KOPT-K1 (cell line): Measurements from ENCODE around the gene BARHL1.

Experiments used
- H3K27ac ChIP-seq: fragments of 200-600 bp; sonication (generic); 2 replicates; pipeline ENCODE4 v1.5.1; 2016; ENCODE audit warnings: antibody characterized with exemption, mild to moderate bottlenecking, low read depth, low read length; ENCODE audit not compliant: poor library complexity, severe bottlenecking
- H3K36me3 ChIP-seq: fragments of 200-600 bp; sonication (generic); 2 replicates; pipeline ENCODE4 v1.5.1; 2017; ENCODE audit warnings: antibody characterized with exemption, mild to moderate bottlenecking, low read length, moderate library complexity; ENCODE audit not compliant: insufficient read depth
- H3K9me3 ChIP-seq: fragments of 200-600 bp; sonication (generic); 2 replicates; pipeline ENCODE4 v1.5.1; 2017; ENCODE audit warnings: antibody characterized with exemption, low read length, mild to moderate bottlenecking; ENCODE audit not compliant: insufficient read depth, poor library complexity, severe bottlenecking

Gene BARHL1

GRCh38 chr9:132572921-132573320 is 9.5 kb upstream of the BARHL1 start:
- Histone ChIP-seq H3K9me3 (no peaks in the 10 kb centered on the region), H3K27ac (no peak overlapping the region), H3K36me3 (no peaks in the 10 kb centered on the region)

DNA sequence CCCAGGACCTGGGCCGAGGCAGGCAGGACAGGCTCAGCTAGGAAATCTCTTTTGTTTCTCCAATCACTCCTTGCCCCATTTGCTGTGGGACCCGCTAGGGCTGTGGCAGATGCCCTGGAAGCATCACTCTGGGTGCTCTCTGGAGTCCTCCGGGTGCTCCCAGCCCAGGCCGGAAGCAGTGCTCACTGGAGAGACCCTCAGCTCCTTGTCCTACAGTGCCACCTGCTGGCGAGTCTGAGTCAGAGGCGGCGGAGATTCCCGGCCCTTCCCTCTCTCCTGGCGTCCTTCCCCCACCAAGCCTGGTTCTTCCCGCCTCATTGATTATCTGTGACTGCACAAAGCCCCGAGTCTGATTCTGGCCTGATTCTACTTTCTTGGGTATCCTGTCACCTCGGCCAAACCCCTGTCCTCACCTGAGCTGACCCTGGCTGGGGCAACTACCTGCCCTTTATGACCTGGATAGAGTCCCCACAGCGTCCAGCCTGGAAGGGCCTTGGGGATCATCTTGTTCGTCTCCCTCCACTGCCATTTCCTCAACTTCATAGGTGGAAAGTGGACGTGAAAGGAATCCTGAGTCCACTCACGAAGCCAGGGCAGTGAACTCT is 7.3 kb upstream of the BARHL1 start:
- Histone ChIP-seq H3K27ac (no peak overlapping the region), H3K36me3 (no peaks in the 10 kb centered on the region), H3K9me3 (no peaks in the 10 kb centered on the region)

- H3K9me3 ChIP-seq, result no peaks in the 10 kb centered on the region
- H3K36me3 ChIP-seq, result no peaks in the 10 kb centered on the region
- no peak overlapping the region for H3K27ac ChIP-seq
Observed at GRCh38 chr9:132575811-132576210, 6.6 kb upstream of the BARHL1 start.

GRCh38 chr9:132577119-132577518 is 5.3 kb upstream of the BARHL1 start:
- no peaks in the 10 kb centered on the region for H3K36me3 ChIP-seq
- no peak overlapping the region for H3K27ac ChIP-seq
- no peaks in the 10 kb centered on the region for H3K9me3 ChIP-seq

GRCh38 chr9:132578367-132578932 is 4.0 kb upstream of the BARHL1 start:
- Histone ChIP-seq H3K36me3 (no peaks in the 10 kb centered on the region), H3K27ac (no peak overlapping the region), H3K9me3 (no peaks in the 10 kb centered on the region)

GRCh38 chr9:132579427-132579798 is 3.0 kb upstream of the BARHL1 start:
- no peak overlapping the region for H3K27ac ChIP-seq
- no peaks in the 10 kb centered on the region for H3K36me3 ChIP-seq
- H3K9me3 ChIP-seq, result no peaks in the 10 kb centered on the region

DNA sequence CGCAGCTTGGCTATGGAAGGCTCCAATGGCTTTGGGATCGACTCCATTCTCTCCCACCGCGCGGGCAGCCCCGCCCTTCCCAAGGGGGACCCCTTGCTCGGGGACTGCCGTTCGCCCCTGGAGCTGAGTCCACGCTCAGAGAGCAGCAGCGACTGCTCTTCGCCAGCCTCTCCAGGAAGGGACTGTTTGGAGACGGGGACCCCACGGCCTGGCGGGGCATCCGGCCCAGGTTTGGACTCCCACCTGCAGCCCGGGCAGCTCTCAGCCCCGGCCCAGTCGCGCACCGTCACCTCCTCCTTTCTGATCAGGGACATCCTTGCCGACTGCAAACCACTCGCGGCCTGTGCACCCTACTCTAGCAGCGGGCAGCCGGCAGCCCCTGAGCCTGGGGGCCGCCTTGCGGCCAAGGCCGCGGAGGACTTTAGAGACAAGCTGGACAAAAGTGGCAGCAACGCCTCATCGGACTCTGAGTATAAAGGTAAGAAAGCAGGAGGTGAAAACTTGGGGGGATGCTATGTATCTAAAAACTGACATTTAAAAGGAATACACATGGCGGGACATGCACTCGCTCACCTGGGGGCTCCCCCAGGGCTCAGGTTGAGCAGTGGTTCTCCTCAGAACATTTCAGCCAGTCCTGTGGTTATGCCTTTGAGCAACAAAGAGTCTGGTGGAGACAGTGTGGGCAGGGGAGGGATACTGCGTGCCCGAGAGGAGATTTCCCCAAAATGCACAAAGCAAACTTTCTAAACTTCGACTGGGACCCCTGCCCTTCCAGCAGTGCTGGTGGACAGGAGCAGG is 579 bp downstream of the BARHL1 start:
- H3K36me3 ChIP-seq, result no peaks in the 10 kb centered on the region
- no peak overlapping the region for H3K27ac ChIP-seq
- H3K9me3 ChIP-seq, result no peaks in the 10 kb centered on the region

GRCh38 chr9:132583584-132584304 is 1.3 kb downstream of the BARHL1 start:
- no peak overlapping the region for H3K27ac ChIP-seq
- no peaks in the 10 kb centered on the region for H3K9me3 ChIP-seq
- no peaks in the 10 kb centered on the region for H3K36me3 ChIP-seq

- Histone ChIP-seq H3K27ac (no peak overlapping the region), H3K36me3 (no peaks in the 10 kb centered on the region), H3K9me3 (no peaks in the 10 kb centered on the region)
Observed at GRCh38 chr9:132584601-132585560, 2.5 kb downstream of the BARHL1 start.

GRCh38 chr9:132585954-132586829 is 3.8 kb downstream of the BARHL1 start:
- Histone ChIP-seq H3K36me3 (no peaks in the 10 kb centered on the region), H3K27ac (no peak overlapping the region), H3K9me3 (no peaks in the 10 kb centered on the region)

GRCh38 chr9:132586830-132587591 is 4.6 kb downstream of the BARHL1 start:
- H3K36me3 ChIP-seq, result no peaks in the 10 kb centered on the region
- no peaks in the 10 kb centered on the region for H3K9me3 ChIP-seq
- no peak overlapping the region for H3K27ac ChIP-seq

DNA sequence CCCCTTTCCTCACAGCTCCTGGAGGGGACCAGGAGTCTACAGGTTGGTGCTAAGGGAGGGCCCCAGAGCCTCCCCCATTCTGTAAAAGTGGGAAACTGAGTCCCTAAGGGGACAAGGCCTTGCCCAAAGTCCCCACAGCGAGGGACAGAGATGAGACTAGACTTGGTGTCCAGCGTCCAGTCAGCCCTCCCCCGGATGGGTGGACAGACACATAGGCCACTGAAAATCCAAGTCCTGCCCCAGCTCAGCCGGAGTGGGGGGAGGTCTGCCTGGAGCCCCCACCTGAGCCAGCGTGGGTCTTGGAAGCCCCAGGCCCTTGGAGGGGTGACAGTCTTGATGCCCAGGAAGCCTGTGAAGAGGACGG is 5.2 kb downstream of the BARHL1 start:
- H3K9me3 ChIP-seq, result no peaks in the 10 kb centered on the region

GRCh38 chr9:132588098-132588497 is 5.7 kb downstream of the BARHL1 start:
- H3K36me3 ChIP-seq, result peaks cover 2% of the 10 kb centered on the region; the same call in 1 of the 2 replicates

More for the DNA sequence above, 5.2 kb downstream of the BARHL1 start:
- Histone ChIP-seq H3K36me3 (no peaks in the 10 kb centered on the region), H3K27ac (no peak overlapping the region)

More at GRCh38 chr9:132588098-132588497, 5.7 kb downstream of the BARHL1 start:
- no peaks in the 10 kb centered on the region for H3K9me3 ChIP-seq
- H3K27ac ChIP-seq, result no peak overlapping the region
